Gastrocnemius medialis (tissue), 4 donors: Measurements from ENCODE around the gene BCL7A. TPM values are rescaled to one million over a fixed set of nuclear protein-coding genes. Genes with fewer than 3 reads are reported as not detected.

Source experiments
- ATAC-seq, 2 donors: fragments of 150-250 bp; one replicate each; pipeline ENCODE4 v1.9.1; 2016
- DNase-seq, 2 donors: peaks; one replicate each; pipeline ENCODE4 v3.0.0-alpha.2; 2019
- H3K27ac ChIP-seq, 4 donors: fragments of 200-600 bp; sonication (generic); 1 replicate in 1 of 4; 2 replicates in 3 of 4; pipeline ENCODE4 v1.5.1; 2016 to 2018; ENCODE audit warnings: mild to moderate bottlenecking in 2 of 4, moderate library complexity in 1 of 4
- H3K27me3 ChIP-seq, 3 donors: fragments of 200-600 bp; sonication (generic) in 2 of 3; 1 replicate in 1 of 3; 2 replicates in 2 of 3; pipeline versions ENCODE4 v1.5.1 to v1.6.0; 2016 to 2019; ENCODE audit warnings: mild to moderate bottlenecking in 1 of 3, moderate library complexity in 1 of 3
- H3K36me3 ChIP-seq, 2 donors: fragments of 200-600 bp; sonication (generic) in 1 of 2; one replicate each; pipeline ENCODE4 v1.5.1; 2017 to 2018
- H3K4me1 ChIP-seq, 2 donors: fragments of 200-600 bp; sonication (generic) in 1 of 2; one replicate each; pipeline ENCODE4 v1.5.1; 2016 to 2017; ENCODE audit warnings: mild to moderate bottlenecking in 2 of 2
- H3K4me3 ChIP-seq, 4 donors: fragments of 200-600 bp; sonication (generic) in 3 of 4; 1 replicate in 1 of 4; 2 replicates in 3 of 4; pipeline ENCODE4 v1.5.1; 2016 to 2019; ENCODE audit warnings: mild to moderate bottlenecking in 2 of 4
- H3K9me3 ChIP-seq, 3 donors: fragments of 200-600 bp; sonication (generic) in 2 of 3; 1 replicate in 1 of 3; 2 replicates in 2 of 3; pipeline ENCODE4 v1.5.1; 2016 to 2019
- CTCF ChIP-seq, 5 experiments: fragments of 450-650 bp in 3 of 5; fragments of 200-600 bp in 2 of 5; sonication (generic) in 2 of 5; IDR thresholded peaks in 4 of 5; conservative IDR thresholded peaks in 1 of 5; 1 replicate in 4 of 5; 2 replicates in 1 of 5; pipeline ENCODE4 v1.5.1; 2016 to 2019; ENCODE audit warnings: antibody characterized with exemption in 5 of 5, mild to moderate bottlenecking in 3 of 5, moderate library complexity in 3 of 5
- POLR2A ChIP-seq, 2 donors: fragments of 450-650 bp; IDR thresholded peaks; one replicate each; pipeline ENCODE4 v1.6.1; 2017; ENCODE audit warnings: antibody characterized with exemption in 2 of 2, mild to moderate bottlenecking in 2 of 2, moderate library complexity in 2 of 2
- in situ Hi-C, 4 donors: fragments of 200-750 bp; cut with MboI; loops; one replicate each; pipeline versions ENCODE4 v1.15.0 to v1.8.0; 2017; ENCODE audit warnings: low sequenced_read_pairs in 4 of 4
- intact Hi-C: fragments of 100-400 bp; cut with DNase I; formaldehyde crosslinking; loops from one replicate; pipeline ENCODE4 v1.15.1; 2023; ENCODE audit warnings: low total_unique reads
- total RNA-seq, 4 donors: library from RNA; depleted of rRNA; stranded (reverse); fragments of >200 nt; gene quantifications; one replicate each; pipeline versions ENCODE4 v1.1.0 to v1.2.3, GENCODE V29; 2016

BCL7A gene
- total RNA-seq, 4 donors from 2014 or later, result 9.8 to 23.5 (median 13.7) TPM

- intact Hi-C loops (no loop called here), in situ Hi-C loops (no loop called here)
- DNase-seq, result no peak
- no peaks in the 10 kb centered on the region for H3K9me3 ChIP-seq
- TF ChIP-seq CTCF (IDR thresholded peaks at IDR 0.05 in 4 of 5, conservative IDR thresholded peaks at IDR 0.05 in 1 of 5) (no peak), POLR2A (IDR thresholded peaks at IDR 0.05) (no peak)
- H3K36me3 ChIP-seq, result no peaks in the 10 kb centered on the region
- no peak overlapping the region for H3K4me3 ChIP-seq
- H3K4me1 ChIP-seq, result peaks cover 8 to 11% of the 10 kb centered on the region in 2 donors
- H3K27me3 ChIP-seq, result no peaks in the 10 kb centered on the region
- no peak overlapping the region for H3K27ac ChIP-seq
- no peak for ATAC-seq
Observed at GRCh38 chr12:122001466-122002209, 20.0 kb upstream of the BCL7A start.

DNA sequence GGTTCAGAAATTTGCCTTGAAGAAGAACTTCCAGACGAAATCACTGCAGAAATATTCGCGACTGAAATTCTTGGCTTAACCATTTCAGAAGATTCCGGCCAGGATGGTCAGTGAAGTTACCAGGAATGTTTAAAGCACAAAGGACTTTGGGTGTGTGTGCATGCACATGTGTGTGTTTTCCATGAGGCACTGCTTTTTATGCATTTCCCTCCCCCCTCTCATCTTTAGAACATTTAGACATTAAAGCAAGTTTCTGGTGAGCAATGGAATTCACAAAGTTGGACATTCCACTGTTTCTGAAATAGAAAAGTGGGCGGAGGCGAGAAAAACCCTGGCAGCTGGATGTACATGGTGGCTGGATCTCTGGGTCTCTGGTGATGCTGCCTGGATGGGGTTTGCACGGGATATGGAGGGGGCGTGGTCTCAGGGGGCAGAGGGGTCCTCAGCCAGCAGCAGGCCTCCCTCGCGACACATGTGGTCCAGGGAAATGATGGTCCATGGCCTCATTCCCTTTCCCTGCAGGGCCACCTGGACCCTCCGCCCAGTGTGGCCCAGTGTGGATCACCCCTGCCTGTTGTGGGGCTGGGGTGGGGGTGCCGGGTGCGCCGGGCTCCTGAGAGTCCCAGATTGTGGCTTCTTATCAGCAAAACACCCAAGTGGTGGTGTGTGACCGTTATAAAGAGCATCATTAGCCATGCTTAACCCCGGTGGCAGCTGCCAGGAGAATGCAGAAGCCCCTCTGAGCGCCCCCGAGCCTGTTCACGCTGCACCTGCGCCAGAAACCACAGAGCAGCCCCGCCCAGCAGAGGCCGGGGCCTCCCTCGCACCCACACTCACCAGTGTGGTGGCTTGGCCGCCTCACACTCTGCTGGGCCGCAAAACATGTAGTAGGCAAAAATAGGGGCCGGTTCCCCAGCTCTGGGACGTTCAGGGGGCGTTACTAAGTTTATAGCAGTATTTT, 17.8 kb upstream of the BCL7A start:
- Histone ChIP-seq H3K27me3 (no peaks in the 10 kb centered on the region), H3K4me3 (no peak overlapping the region), H3K9me3 (no peaks in the 10 kb centered on the region), H3K4me1 (peaks cover 19% of the 10 kb centered on the region in 2 donors), H3K27ac (no peak overlapping the region), H3K36me3 (no peaks in the 10 kb centered on the region)
- intact Hi-C loops, result no loop called here
- in situ Hi-C loops, result no loop called here
- no peak for ATAC-seq
- TF ChIP-seq POLR2A (IDR thresholded peaks at IDR 0.05) (no peak), CTCF (IDR thresholded peaks at IDR 0.05 in 4 of 5, conservative IDR thresholded peaks at IDR 0.05 in 1 of 5) (no peak)
- no peak for DNase-seq

DNA sequence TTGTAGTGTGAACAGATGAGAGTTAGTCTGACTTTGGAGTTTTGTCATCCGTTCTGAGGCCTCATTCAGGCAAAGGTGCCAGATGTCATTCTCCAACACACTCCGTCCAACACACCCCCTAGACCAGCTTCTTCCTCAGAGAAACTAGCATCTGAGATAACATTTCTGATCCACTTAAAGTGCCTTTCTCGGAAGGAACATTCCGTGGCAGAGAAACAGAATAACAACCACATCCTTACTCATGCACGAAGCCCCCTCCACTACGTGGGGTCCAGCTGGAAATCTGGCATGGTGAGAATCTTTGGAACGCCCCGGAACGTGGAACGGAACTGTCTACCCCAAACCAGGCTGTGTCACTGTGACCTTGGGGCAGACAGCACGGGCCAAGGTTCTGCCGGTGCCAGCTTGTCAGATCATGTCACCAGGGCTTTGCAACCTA, 17.0 kb upstream of the BCL7A start:
- H3K27ac ChIP-seq, result no peak overlapping the region
- ATAC-seq, result no peak

GRCh38 chr12:122005252-122005776, 16.4 kb upstream of the BCL7A start:
- intact Hi-C loops, result no loop called here
- Histone ChIP-seq H3K4me1 (peaks cover 19 to 25% of the 10 kb centered on the region in 2 donors), H3K36me3 (no peaks in the 10 kb centered on the region), H3K27me3 (no peaks in the 10 kb centered on the region), H3K4me3 (no peak overlapping the region), H3K27ac (no peak overlapping the region), H3K9me3 (no peaks in the 10 kb centered on the region)
- TF ChIP-seq CTCF (IDR thresholded peaks at IDR 0.05 in 4 of 5, conservative IDR thresholded peaks at IDR 0.05 in 1 of 5) (no peak), POLR2A (IDR thresholded peaks at IDR 0.05) (no peak)
- DNase-seq (no peak), ATAC-seq (no peak)
- in situ Hi-C loops, result no loop called here

More for the DNA sequence above, 17.0 kb upstream of the BCL7A start:
- intact Hi-C loops, result no loop called here
- in situ Hi-C loops, result no loop called here
- TF ChIP-seq POLR2A (IDR thresholded peaks at IDR 0.05) (no peak), CTCF (IDR thresholded peaks at IDR 0.05 in 4 of 5, conservative IDR thresholded peaks at IDR 0.05 in 1 of 5) (no peak)
- H3K36me3 ChIP-seq, result no peaks in the 10 kb centered on the region
- H3K4me3 ChIP-seq, result no peak overlapping the region
- no peaks in the 10 kb centered on the region for H3K9me3 ChIP-seq
- H3K4me1 ChIP-seq, result peaks cover 19 to 25% of the 10 kb centered on the region in 2 donors
- no peaks in the 10 kb centered on the region for H3K27me3 ChIP-seq
- no peak for DNase-seq
